ENCODE data around the gene PCNX3. TPM values are rescaled to one million over a fixed set of nuclear protein-coding genes. Genes with fewer than 3 reads are reported as not detected.

Gene PCNX3
- total RNA-seq, 2 donors from 2014 or later: 48.1 to 57.3 TPM

DNA sequence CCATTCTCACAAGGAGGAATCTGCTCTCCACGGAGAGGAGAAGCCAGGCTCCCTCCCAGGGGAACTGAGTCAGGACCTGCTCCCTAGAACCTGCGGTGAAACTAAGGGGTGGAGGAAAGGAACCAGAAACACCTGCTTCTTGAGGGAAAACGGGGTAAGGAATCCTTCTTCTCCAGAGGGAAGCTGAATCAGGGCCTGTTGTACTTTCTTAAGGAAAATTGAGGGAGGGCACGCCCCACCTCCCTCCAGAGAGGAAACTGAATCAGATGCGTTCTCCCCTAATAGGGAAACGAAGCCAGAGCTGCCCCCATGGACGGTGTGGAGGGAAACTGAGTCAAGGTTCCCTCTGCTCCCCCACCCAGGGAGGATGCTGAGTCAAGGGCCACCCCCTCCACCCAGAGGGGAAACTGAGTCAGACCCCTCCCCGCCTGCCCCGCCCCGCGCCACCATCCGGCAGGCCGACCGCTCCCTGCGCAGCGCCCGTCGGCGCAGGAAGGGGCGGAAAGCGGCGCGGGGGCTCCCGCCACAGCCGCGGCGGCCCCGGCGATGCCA lies 46.7 kb downstream of the PCNX3 start:
- Histone ChIP-seq H3K4me3 (ENCODE audit: low read length) (peak overlapping the region; percentile 96), H3K9ac (ENCODE audit: extremely low read depth, low read length, poor library complexity, severe bottlenecking) (peak overlapping the region; percentile 94), H3K27me3 (ENCODE audit: control insufficient read depth, insufficient read depth, low read length, poor library complexity, severe bottlenecking) (no peaks in the 10 kb centered on the region), H3K27ac (ENCODE audit: low read depth, low read length) (peak overlapping the region; percentile 70), H3K4me1 (ENCODE audit: control insufficient read depth, insufficient read depth, low read length) (peaks cover 8% of the 10 kb centered on the region), H3K36me3 (ENCODE audit: control insufficient read depth, insufficient read depth, low read length) (peaks cover 41% of the 10 kb centered on the region), H3K9me3 (ENCODE audit: control insufficient read depth, low read length) (no peaks in the 10 kb centered on the region)
- Mint-ChIP-seq H3K36me3 (ENCODE audit: low read depth) (peaks cover 36% of the 10 kb centered on the region), H3K27ac (peak overlapping the region; percentile 66), H3K4me1 (peaks cover 6% of the 10 kb centered on the region), H3K4me3 (peak overlapping the region; percentile 78), H3K27me3 (ENCODE audit: insufficient read depth) (no peaks in the 10 kb centered on the region), H3K9me3 (no peaks in the 10 kb centered on the region)
- TF ChIP-seq, protein P1, sequence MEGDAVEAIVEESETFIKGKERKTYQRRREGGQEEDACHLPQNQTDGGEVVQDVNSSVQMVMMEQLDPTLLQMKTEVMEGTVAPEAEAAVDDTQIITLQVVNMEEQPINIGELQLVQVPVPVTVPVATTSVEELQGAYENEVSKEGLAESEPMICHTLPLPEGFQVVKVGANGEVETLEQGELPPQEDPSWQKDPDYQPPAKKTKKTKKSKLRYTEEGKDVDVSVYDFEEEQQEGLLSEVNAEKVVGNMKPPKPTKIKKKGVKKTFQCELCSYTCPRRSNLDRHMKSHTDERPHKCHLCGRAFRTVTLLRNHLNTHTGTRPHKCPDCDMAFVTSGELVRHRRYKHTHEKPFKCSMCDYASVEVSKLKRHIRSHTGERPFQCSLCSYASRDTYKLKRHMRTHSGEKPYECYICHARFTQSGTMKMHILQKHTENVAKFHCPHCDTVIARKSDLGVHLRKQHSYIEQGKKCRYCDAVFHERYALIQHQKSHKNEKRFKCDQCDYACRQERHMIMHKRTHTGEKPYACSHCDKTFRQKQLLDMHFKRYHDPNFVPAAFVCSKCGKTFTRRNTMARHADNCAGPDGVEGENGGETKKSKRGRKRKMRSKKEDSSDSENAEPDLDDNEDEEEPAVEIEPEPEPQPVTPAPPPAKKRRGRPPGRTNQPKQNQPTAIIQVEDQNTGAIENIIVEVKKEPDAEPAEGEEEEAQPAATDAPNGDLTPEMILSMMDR (conservative IDR thresholded peaks at IDR 0.05): no peak
- WGBS, 2 experiments (ENCODE audit: insufficient coverage in 1 of 2, insufficient read length in 1 of 2): 1 to 3% methylated on average over 9 to 29 of the region's 29 CpGs
- DNase-seq: no peak

- Mint-ChIP-seq H3K4me3 (peak within 1 kb of the TSS; percentile 78), H3K27me3 (ENCODE audit: insufficient read depth) (no peaks in the 10 kb centered on the region), H3K9me3 (no peaks in the 10 kb centered on the region), H3K27ac (peak within 1 kb of the TSS; percentile 95), H3K4me1 (peaks cover 6% of the 10 kb centered on the region), H3K36me3 (ENCODE audit: low read depth) (peaks cover 29% of the 10 kb centered on the region)
- TF ChIP-seq, protein P1 (conservative IDR thresholded peaks at IDR 0.05): no peak
- Histone ChIP-seq H3K36me3 (ENCODE audit: control insufficient read depth, insufficient read depth, low read length) (peaks cover 34% of the 10 kb centered on the region), H3K4me3 (ENCODE audit: low read length) (peak within 1 kb of the TSS; percentile 96), H3K4me1 (ENCODE audit: control insufficient read depth, insufficient read depth, low read length) (peaks cover 8% of the 10 kb centered on the region), H3K27ac (ENCODE audit: low read depth, low read length) (peak within 1 kb of the TSS; percentile 86), H3K9me3 (ENCODE audit: control insufficient read depth, low read length) (no peaks in the 10 kb centered on the region), H3K27me3 (ENCODE audit: control insufficient read depth, insufficient read depth, low read length, poor library complexity, severe bottlenecking) (no peaks in the 10 kb centered on the region), H3K9ac (ENCODE audit: extremely low read depth, low read length, poor library complexity, severe bottlenecking) (peak within 1 kb of the TSS; percentile 94)
- peak; percentile 96 for DNase-seq
- WGBS, 2 experiments (ENCODE audit: insufficient coverage in 1 of 2, insufficient read length in 1 of 2): 0 to 1% methylated on average over 40 to 91 of the region's 91 CpGs
Measured at GRCh38 chr11:65662799-65663638, 47.4 kb downstream of the PCNX3 start, which contains the start of gene RELA. Gene RELA, minus strand, starts transcription at chr11:65662916. Its CDS starts 84 bp downstream, at chr11:65662832.

DNA sequence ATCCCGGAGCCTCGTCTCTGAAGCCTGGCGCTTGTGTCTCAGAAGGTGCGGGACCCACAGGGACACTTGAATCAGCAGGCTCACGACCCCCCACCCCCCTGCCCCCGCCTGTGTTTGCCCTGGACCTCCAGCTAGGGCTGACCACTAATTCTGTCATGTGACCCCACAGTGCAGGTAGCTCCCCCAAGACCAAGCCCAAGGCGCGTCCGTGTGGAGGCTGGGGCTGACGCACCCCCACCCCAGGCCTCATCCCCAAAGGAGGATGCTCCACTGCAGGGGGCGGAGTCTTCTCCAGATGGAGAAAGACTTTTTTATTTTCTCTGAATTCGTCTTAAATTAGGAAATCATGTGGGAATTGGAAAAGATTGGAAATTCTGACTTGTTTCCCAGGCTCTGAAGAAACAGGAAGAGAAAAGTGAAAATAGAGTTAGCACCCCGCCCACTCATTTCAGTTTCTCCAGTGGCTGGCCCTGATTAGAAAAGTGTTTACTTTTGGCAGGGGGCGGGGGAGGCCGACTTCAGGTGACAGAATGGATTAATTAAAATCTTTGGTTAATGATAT lies 48.1 kb downstream of the PCNX3 start:
- Mint-ChIP-seq H3K4me3 (peak overlapping the region; percentile 78), H3K27me3 (ENCODE audit: insufficient read depth) (no peaks in the 10 kb centered on the region), H3K9me3 (no peaks in the 10 kb centered on the region), H3K27ac (peak overlapping the region; percentile 95), H3K36me3 (ENCODE audit: low read depth) (peaks cover 22% of the 10 kb centered on the region), H3K4me1 (peaks cover 6% of the 10 kb centered on the region)
- 7 to 9% methylated on average over 5 to 13 of the region's 15 CpGs for WGBS, 2 experiments (ENCODE audit: insufficient coverage in 1 of 2, insufficient read length in 1 of 2)
- TF ChIP-seq, protein P1 (conservative IDR thresholded peaks at IDR 0.05): no peak
- Histone ChIP-seq H3K36me3 (ENCODE audit: control insufficient read depth, insufficient read depth, low read length) (peaks cover 27% of the 10 kb centered on the region), H3K27ac (ENCODE audit: low read depth, low read length) (peak overlapping the region; percentile 86), H3K4me3 (ENCODE audit: low read length) (peak overlapping the region; percentile 96), H3K9me3 (ENCODE audit: control insufficient read depth, low read length) (no peaks in the 10 kb centered on the region), H3K4me1 (ENCODE audit: control insufficient read depth, insufficient read depth, low read length) (peaks cover 8% of the 10 kb centered on the region), H3K27me3 (ENCODE audit: control insufficient read depth, insufficient read depth, low read length, poor library complexity, severe bottlenecking) (no peaks in the 10 kb centered on the region), H3K9ac (ENCODE audit: extremely low read depth, low read length, poor library complexity, severe bottlenecking) (peak overlapping the region; percentile 94)
- DNase-seq: no peak

Measured in endodermal cell (in vitro differentiated cells).